ENCODE results near the gene ELMOD1. TPM values are rescaled to one million over a fixed set of nuclear protein-coding genes. Genes with fewer than 3 reads are reported as not detected.
A peak's percentile ranks its signal among the peaks of the same experiment; 100 is the strongest.

Gene ELMOD1
- total RNA-seq, 1 donor: under 0.01 TPM

GRCh38 chr11:107549954-107550285 lies 41.0 kb upstream of the ELMOD1 start:
- Histone ChIP-seq H3K4me1 (ENCODE audit: insufficient read depth, low read length) (peaks cover 8% of the 10 kb centered on the region), H4K20me1 (ENCODE audit: insufficient read depth, low read length) (no peaks in the 10 kb centered on the region), H3K27ac (ENCODE audit: low read depth, low read length) (no peak overlapping the region), H3K36me3 (ENCODE audit: insufficient read depth, low read length) (peaks cover 5% of the 10 kb centered on the region), H2AFZ (ENCODE audit: low read length) (no peak overlapping the region), H3K27me3 (ENCODE audit: insufficient read depth, low read length) (no peaks in the 10 kb centered on the region), H3K4me3 (ENCODE audit: insufficient read depth, low read length) (no peak overlapping the region), H3K79me2 (ENCODE audit: insufficient read depth, low read length) (no peaks in the 10 kb centered on the region), H3K9me3 (ENCODE audit: low read depth, low read length) (no peaks in the 10 kb centered on the region), H3K4me2 (ENCODE audit: insufficient read depth, low read length) (no peak overlapping the region)
- no peak for DNase-seq (ENCODE audit: insufficient read length, low spot score, missing footprints)
- TF ChIP-seq CTCF (IDR thresholded peaks at IDR 0.05; ENCODE audit: extremely low read depth, low read depth, low read length): no peak

- Histone ChIP-seq H3K4me2 (ENCODE audit: insufficient read depth, low read length) (no peak overlapping the region), H3K27me3 (ENCODE audit: insufficient read depth, low read length) (no peaks in the 10 kb centered on the region), H3K36me3 (ENCODE audit: insufficient read depth, low read length) (peaks cover 8% of the 10 kb centered on the region), H3K4me1 (ENCODE audit: insufficient read depth, low read length) (peaks cover 4% of the 10 kb centered on the region), H4K20me1 (ENCODE audit: insufficient read depth, low read length) (no peaks in the 10 kb centered on the region), H3K27ac (ENCODE audit: low read depth, low read length) (no peak overlapping the region), H3K79me2 (ENCODE audit: insufficient read depth, low read length) (no peaks in the 10 kb centered on the region), H2AFZ (ENCODE audit: low read length) (no peak overlapping the region), H3K9me3 (ENCODE audit: low read depth, low read length) (no peaks in the 10 kb centered on the region), H3K4me3 (ENCODE audit: insufficient read depth, low read length) (no peak overlapping the region)
- no peak for TF ChIP-seq CTCF (IDR thresholded peaks at IDR 0.05; ENCODE audit: extremely low read depth, low read depth, low read length)
- DNase-seq (ENCODE audit: insufficient read length, low spot score, missing footprints): no peak
Measured at GRCh38 chr11:107550304-107550703, 40.6 kb upstream of the ELMOD1 start.

- no peak for TF ChIP-seq CTCF (IDR thresholded peaks at IDR 0.05; ENCODE audit: extremely low read depth, low read depth, low read length)
- no peaks in the 10 kb centered on the region for H4K20me1 ChIP-seq (ENCODE audit: insufficient read depth, low read length)
- no peak overlapping the region for H3K4me2 ChIP-seq (ENCODE audit: insufficient read depth, low read length)
- peaks cover 9% of the 10 kb centered on the region for H3K79me2 ChIP-seq (ENCODE audit: insufficient read depth, low read length)
- DNase-seq (ENCODE audit: insufficient read length, low spot score, missing footprints): no peak
- no peaks in the 10 kb centered on the region for H3K9me3 ChIP-seq (ENCODE audit: low read depth, low read length)
- H3K27me3 ChIP-seq (ENCODE audit: insufficient read depth, low read length): no peaks in the 10 kb centered on the region
- H3K27ac ChIP-seq (ENCODE audit: low read depth, low read length): peak overlapping the region; percentile 86
- no peak overlapping the region for H3K4me3 ChIP-seq (ENCODE audit: insufficient read depth, low read length)
- peaks cover 5% of the 10 kb centered on the region for H3K36me3 ChIP-seq (ENCODE audit: insufficient read depth, low read length)
- H3K4me1 ChIP-seq (ENCODE audit: insufficient read depth, low read length): peaks cover 50% of the 10 kb centered on the region
- no peak overlapping the region for H2AFZ ChIP-seq (ENCODE audit: low read length)
Measured at GRCh38 chr11:107561688-107562087, 29.3 kb upstream of the ELMOD1 start.

- TF ChIP-seq CTCF (IDR thresholded peaks at IDR 0.05; ENCODE audit: extremely low read depth, low read depth, low read length): no peak
- no peak for DNase-seq (ENCODE audit: insufficient read length, low spot score, missing footprints)
- Histone ChIP-seq H3K9me3 (ENCODE audit: low read depth, low read length) (no peaks in the 10 kb centered on the region), H3K27me3 (ENCODE audit: insufficient read depth, low read length) (no peaks in the 10 kb centered on the region), H2AFZ (ENCODE audit: low read length) (no peak overlapping the region), H3K4me1 (ENCODE audit: insufficient read depth, low read length) (peaks cover 50% of the 10 kb centered on the region), H3K36me3 (ENCODE audit: insufficient read depth, low read length) (peaks cover 5% of the 10 kb centered on the region), H3K27ac (ENCODE audit: low read depth, low read length) (peak overlapping the region; percentile 86), H3K79me2 (ENCODE audit: insufficient read depth, low read length) (peaks cover 9% of the 10 kb centered on the region), H4K20me1 (ENCODE audit: insufficient read depth, low read length) (no peaks in the 10 kb centered on the region), H3K4me3 (ENCODE audit: insufficient read depth, low read length) (no peak overlapping the region), H3K4me2 (ENCODE audit: insufficient read depth, low read length) (peak overlapping the region; percentile 89)
Measured at GRCh38 chr11:107562647-107563208, 28.2 kb upstream of the ELMOD1 start.

All from osteoblast (primary cell).